Measurements from ENCODE around the gene ENTPD6. TPM values are rescaled to one million over a fixed set of nuclear protein-coding genes. Genes with fewer than 3 reads are reported as not detected.

Gene ENTPD6
- total RNA-seq, 3 donors from 2014 or later, result 45.8 to 77.6 (median 71.1) TPM

GRCh38 chr20:25197870-25198190 is 2.3 kb downstream of the ENTPD6 start:
- H3K27me3 ChIP-seq, result no peaks in the 10 kb centered on the region
- H3K4me3 ChIP-seq, result no peak overlapping the region
- H3K36me3 ChIP-seq, result no peaks in the 10 kb centered on the region
- intact Hi-C loops (cut with DNase I; ENCODE audit: low total_unique reads), result loop anchor here (10.0 kb wide), 1 partner anchor 133 kb away; no protein-coding TSS in a partner anchor
- no peak overlapping the region for H3K27ac ChIP-seq
- H3K9me3 ChIP-seq, result no peaks in the 10 kb centered on the region
- H3K4me1 ChIP-seq, result peaks cover 0 to 4% of the 10 kb centered on the region in 2 donors
- DNase-seq (ENCODE audit: low spot score in 2 of 2), result no peak
- TF ChIP-seq POLR2AphosphoS5 (IDR thresholded peaks at IDR 0.05) (no peak), CTCF (IDR thresholded peaks at IDR 0.05) (no peak), POLR2A (IDR thresholded peaks at IDR 0.05) (no peak)

GRCh38 chr20:25198663-25199383 is 3.3 kb downstream of the ENTPD6 start:
- Histone ChIP-seq H3K9me3 (no peaks in the 10 kb centered on the region), H3K4me1 (peaks cover 0 to 4% of the 10 kb centered on the region in 2 donors), H3K36me3 (no peaks in the 10 kb centered on the region), H3K27me3 (no peaks in the 10 kb centered on the region), H3K27ac (peak overlapping the region; percentile 21 to 38), H3K4me3 (no peak overlapping the region)
- no peak for DNase-seq (ENCODE audit: low spot score in 2 of 2)
- intact Hi-C loops (cut with DNase I; ENCODE audit: low total_unique reads), result loop anchor here (10.0 kb wide), 1 partner anchor 134 kb away; no protein-coding TSS in a partner anchor
- TF ChIP-seq CTCF (IDR thresholded peaks at IDR 0.05) (no peak), POLR2AphosphoS5 (IDR thresholded peaks at IDR 0.05) (no peak), POLR2A (IDR thresholded peaks at IDR 0.05) (no peak)

- intact Hi-C loops (cut with DNase I; ENCODE audit: low total_unique reads), result loop anchor here (10.0 kb wide), 1 partner anchor 135 kb away; no protein-coding TSS in a partner anchor
- DNase-seq (ENCODE audit: low spot score in 2 of 2), result no peak
- TF ChIP-seq POLR2AphosphoS5 (IDR thresholded peaks at IDR 0.05), result no peak
- no peak for TF ChIP-seq POLR2A (IDR thresholded peaks at IDR 0.05)
- no peak for TF ChIP-seq CTCF (IDR thresholded peaks at IDR 0.05)
- H3K9me3 ChIP-seq, result no peaks in the 10 kb centered on the region
- H3K4me3 ChIP-seq, result no peak overlapping the region
- no peaks in the 10 kb centered on the region for H3K36me3 ChIP-seq
- H3K27me3 ChIP-seq, result no peaks in the 10 kb centered on the region
- peak overlapping the region in 1 of 2 donors; percentile 38 for H3K27ac ChIP-seq
- peaks cover 0 to 4% of the 10 kb centered on the region in 2 donors for H3K4me1 ChIP-seq
These were observed 4.2 kb downstream of the ENTPD6 start for GRCh38 chr20:25199473-25200260.

- peaks cover 0 to 4% of the 10 kb centered on the region in 2 donors for H3K4me1 ChIP-seq
- no peak for TF ChIP-seq POLR2AphosphoS5 (IDR thresholded peaks at IDR 0.05)
- TF ChIP-seq POLR2A (IDR thresholded peaks at IDR 0.05), result no peak
- no peak for TF ChIP-seq CTCF (IDR thresholded peaks at IDR 0.05)
- H3K27me3 ChIP-seq, result no peaks in the 10 kb centered on the region
- no peak overlapping the region for H3K4me3 ChIP-seq
- H3K27ac ChIP-seq, result no peak overlapping the region
- intact Hi-C loops (cut with DNase I; ENCODE audit: low total_unique reads), result no loop called here
- no peaks in the 10 kb centered on the region for H3K9me3 ChIP-seq
- H3K36me3 ChIP-seq, result no peaks in the 10 kb centered on the region
- DNase-seq (ENCODE audit: low spot score in 2 of 2), result no peak
These were observed 7.6 kb downstream of the ENTPD6 start for GRCh38 chr20:25203089-25203488.

GRCh38 chr20:25203871-25204320 is 8.4 kb downstream of the ENTPD6 start:
- TF ChIP-seq POLR2AphosphoS5 (IDR thresholded peaks at IDR 0.05) (no peak), CTCF (IDR thresholded peaks at IDR 0.05) (no peak), POLR2A (IDR thresholded peaks at IDR 0.05) (no peak)
- no peak for DNase-seq (ENCODE audit: low spot score in 2 of 2)
- H3K9me3 ChIP-seq, result no peaks in the 10 kb centered on the region
- intact Hi-C loops (cut with DNase I; ENCODE audit: low total_unique reads), result no loop called here
- no peaks in the 10 kb centered on the region for H3K36me3 ChIP-seq
- peak overlapping the region in 1 of 2 donors; percentile 69 for H3K27ac ChIP-seq
- H3K4me1 ChIP-seq, result peaks cover 0 to 4% of the 10 kb centered on the region in 2 donors
- no peak overlapping the region for H3K4me3 ChIP-seq
- no peaks in the 10 kb centered on the region for H3K27me3 ChIP-seq

All from breast epithelium (tissue), 4 donors.